Measurements from ENCODE around the gene ASTN1.

DNA sequence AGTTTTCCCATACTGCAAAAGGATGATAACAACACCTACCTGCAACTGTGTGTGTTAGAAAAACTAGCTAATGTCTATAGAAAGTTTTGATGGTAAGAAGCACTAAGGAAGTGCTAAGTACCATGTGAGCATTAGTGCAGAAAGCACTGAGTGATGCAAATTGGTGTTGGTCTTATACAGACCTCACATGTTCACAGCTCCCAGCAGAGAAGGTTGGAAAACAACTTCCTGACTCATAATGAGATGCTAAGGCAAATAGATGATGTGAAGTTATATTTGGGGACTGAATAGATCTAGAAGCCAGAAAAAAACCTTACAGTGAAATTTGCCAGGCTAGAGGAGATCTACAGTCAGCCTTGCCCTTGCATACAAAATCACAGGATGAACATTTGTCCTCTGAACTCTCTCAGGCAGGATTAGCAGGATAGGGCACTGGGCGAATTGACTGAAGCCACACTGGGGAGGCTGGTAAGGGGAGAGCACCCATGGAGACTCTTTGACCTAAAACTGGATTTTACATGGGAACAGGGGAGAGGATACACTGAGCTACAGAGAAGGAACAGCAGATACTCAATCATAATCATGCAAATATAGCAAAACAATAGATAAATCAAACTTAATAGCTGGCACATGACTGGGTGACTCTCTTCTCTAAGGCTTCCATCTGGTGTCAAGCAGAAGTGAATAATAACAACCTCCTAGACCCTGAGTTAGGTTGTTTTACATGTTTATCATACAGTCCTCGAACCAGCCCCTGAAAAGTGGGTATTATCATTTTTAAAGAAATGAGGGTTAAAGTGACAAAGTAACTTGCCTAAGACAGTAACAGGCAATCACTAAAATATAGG lies 61.3 kb downstream of the ASTN1 start:
- TF ChIP-seq, protein P1, sequence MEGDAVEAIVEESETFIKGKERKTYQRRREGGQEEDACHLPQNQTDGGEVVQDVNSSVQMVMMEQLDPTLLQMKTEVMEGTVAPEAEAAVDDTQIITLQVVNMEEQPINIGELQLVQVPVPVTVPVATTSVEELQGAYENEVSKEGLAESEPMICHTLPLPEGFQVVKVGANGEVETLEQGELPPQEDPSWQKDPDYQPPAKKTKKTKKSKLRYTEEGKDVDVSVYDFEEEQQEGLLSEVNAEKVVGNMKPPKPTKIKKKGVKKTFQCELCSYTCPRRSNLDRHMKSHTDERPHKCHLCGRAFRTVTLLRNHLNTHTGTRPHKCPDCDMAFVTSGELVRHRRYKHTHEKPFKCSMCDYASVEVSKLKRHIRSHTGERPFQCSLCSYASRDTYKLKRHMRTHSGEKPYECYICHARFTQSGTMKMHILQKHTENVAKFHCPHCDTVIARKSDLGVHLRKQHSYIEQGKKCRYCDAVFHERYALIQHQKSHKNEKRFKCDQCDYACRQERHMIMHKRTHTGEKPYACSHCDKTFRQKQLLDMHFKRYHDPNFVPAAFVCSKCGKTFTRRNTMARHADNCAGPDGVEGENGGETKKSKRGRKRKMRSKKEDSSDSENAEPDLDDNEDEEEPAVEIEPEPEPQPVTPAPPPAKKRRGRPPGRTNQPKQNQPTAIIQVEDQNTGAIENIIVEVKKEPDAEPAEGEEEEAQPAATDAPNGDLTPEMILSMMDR (IDR thresholded peaks at IDR 0.05): no peak
- TF ChIP-seq POLR2A (IDR thresholded peaks at IDR 0.05): no peak
- TF ChIP-seq EP300 (IDR thresholded peaks at IDR 0.05): no peak

Data from gastroesophageal sphincter (tissue), 3 donors.